GM21423 (cell line): Measurements from ENCODE around the gene ZNF583.

Experiments used
- ATAC-seq: cut with Tn5 transposase; IDR thresholded peaks from one replicate; pipeline ENCODE4 v1.9.1; 2021; ENCODE audit warnings: mild to moderate bottlenecking, moderate library complexity; ENCODE audit not compliant: unreplicated experiment

The ZNF583 gene

DNA sequence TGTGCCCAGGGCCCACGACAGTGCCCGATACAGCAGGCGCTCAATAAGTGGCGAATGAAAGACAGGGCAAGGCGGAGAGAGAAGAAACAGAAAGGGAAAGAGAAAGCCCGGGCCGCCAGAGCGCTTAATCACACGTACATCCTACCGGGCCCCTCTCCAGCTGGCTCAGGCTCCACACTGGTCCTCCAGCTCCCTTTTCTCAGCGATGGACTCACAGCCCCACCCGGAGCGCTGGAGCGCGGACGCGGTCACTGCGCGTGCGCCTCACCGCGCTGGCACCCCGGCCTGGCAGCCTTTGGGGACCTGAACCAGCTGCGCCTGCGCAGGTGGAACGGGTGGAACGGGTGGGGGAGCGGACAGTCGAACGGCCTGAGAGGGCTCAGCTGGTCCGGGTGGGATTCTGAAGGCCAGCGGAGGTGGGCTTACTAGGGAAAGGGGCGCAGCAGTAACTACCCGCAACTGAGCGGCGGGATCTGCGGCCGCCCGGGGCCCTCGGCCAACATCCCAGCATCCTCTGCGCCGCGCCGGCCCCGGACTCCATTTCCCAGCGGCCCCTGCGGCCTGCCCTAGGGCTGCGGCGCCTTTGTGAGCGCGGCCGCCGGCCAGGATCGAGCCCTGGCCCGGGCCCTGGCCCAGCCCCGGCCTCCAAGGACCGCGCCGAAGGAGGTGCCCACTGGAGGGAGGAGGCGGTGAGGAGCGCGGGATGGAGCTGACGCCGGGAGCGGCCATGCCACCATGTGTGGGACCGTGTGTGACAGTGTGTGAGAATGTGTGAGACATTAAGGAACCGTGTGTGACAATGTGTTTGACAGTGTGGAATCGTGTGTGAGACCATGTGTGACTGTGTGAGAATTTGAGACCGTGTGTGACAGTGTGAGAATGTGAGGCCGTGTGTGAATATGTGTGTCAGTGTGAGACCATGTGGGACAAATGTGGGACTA lies at the start of gene ZNF583:
TSS of gene ZNF583 (plus strand) at position 569 of the 941 bp plus-strand sequence. CDS start 2,783 bp downstream, outside the sequence.
- ATAC-seq: peak; percentile 81

DNA sequence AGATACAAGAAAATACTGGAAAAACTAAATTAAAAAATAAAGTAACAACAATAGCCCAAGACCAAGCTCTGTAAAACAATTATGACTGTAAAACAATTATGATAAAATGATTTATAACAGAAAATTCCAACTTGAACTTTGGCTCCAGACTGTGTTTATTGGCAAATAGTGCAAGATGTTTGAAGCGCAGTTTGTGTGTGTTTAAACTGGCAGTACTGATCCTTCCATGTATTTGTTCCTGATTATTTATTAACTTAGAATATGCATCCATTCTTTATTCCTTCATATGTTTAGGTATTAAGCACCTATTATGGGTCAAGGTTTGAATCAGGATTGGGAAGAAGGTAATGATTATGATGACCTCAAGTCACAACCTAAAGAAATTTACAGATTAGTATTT lies 48.6 kb upstream of the ZNF583 start:
- ATAC-seq: no peak

GRCh38 chr19:56356944-56357343 lies 47.2 kb upstream of the ZNF583 start:
- no peak for ATAC-seq

DNA sequence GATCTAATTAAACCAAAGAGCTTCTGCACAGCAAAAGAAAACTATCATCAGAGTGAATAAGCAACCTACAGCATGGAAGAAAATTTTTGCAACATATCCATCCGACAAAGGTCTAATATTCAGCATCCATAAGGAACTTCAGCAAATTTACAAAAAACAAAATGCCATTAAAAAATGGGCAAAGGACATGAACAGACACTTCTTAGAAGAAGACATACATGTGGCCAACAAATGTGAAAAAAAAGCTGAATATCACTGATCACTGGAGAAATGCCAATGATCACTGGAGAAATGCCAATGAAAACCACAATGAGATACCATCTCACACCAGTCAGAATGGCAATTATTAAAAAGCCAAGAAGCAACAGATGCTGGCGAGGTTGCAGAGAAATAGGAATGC lies 43.3 kb upstream of the ZNF583 start:
- no peak for ATAC-seq

DNA sequence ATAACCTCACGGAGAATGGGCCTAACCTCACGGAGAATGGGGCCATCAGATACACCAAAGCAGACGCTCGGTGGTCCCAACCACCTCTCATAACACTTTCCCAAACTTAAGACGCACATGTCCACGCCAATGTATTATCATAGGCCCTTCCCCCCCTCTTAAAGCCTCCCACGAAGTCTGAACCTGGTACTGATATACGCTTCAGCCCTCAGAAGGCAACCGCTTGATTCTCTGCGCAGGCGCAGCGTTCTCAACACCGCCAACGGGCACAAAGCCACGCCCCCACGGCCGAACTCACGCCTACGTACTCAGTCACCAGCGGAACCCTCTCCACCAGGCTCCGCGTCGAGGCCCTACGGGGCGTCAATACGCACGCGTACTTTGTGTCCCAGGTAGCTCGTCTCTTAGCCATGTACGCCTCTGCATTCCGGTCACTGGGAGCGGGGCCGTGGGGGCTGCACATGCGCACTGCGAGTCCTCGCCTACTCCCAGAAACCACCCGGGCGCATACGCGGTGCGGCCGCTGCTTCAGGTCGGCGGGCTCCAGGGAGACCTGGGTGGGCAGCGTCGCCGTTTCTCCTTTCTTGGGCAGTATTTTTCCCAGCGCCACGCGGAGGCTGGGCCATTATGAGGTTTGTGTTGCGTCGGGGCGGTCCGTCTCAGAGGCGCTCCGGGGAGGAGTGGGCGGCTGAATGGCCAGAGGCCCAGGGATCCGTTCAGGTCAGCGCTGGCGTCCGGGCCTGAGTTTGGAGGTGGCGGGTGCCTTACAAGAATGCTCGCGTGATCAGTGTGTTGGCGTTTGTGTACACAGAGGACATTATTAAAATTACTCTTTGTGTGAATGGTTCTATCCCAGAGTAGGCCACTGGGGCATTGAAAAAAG lies 36.1 kb upstream of the ZNF583 start:
- ATAC-seq: peak; percentile 83

GRCh38 chr19:56369886-56370676 lies 34.1 kb upstream of the ZNF583 start:
- no peak for ATAC-seq

DNA sequence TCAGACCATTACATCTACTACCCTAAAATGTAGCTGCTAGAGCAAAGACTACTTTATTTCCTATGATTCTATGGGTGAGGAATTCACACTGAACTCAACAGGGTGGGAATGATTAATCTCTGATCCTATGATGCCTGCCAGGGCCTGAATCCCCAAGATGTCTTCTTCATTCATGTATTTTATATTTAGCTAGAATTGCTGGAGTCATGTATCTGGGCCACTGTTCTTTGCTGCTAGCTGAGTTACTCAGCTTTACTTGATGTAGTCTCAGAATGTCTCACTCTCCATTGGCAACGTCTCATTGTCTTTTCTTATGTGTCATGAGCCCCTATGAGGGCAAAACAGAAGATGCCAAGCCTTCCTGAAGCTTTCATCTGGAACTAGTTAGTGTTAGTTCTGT lies 31.9 kb upstream of the ZNF583 start:
- no peak for ATAC-seq

DNA sequence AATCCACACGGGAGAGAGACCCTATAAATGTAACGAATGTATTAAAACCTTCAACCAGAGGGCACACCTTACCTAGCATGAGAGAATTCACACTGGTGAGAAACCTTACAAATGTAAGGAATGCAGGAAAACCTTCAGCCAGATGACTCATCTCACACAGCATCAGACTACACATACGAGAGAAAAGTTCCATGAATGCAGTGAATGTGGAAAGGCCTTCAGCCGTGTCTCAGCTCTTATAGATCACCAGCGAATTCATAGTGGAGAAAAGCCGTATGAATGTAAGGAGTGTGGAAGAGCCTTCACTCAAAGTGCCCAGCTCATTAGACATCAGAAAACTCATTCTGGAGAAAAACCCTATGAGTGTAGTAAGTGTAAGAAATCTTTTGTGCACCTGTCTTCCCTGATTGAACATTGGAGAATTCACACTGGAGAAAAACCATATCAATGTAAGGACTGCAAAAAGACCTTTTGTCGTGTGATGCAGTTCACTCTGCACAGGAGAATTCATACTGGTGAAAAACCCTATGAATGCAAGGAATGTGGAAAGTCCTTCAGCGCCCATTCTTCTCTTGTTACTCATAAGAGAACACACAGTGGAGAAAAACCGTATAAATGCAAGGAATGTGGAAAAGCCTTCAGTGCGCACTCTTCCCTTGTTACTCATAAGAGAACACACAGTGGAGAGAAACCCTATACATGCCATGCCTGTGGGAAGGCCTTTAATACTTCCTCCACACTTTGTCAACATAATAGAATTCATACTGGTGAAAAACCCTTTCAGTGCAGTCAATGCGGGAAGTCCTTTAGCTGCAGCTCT lies 26.8 kb upstream of the ZNF583 start:
- no peak for ATAC-seq

DNA sequence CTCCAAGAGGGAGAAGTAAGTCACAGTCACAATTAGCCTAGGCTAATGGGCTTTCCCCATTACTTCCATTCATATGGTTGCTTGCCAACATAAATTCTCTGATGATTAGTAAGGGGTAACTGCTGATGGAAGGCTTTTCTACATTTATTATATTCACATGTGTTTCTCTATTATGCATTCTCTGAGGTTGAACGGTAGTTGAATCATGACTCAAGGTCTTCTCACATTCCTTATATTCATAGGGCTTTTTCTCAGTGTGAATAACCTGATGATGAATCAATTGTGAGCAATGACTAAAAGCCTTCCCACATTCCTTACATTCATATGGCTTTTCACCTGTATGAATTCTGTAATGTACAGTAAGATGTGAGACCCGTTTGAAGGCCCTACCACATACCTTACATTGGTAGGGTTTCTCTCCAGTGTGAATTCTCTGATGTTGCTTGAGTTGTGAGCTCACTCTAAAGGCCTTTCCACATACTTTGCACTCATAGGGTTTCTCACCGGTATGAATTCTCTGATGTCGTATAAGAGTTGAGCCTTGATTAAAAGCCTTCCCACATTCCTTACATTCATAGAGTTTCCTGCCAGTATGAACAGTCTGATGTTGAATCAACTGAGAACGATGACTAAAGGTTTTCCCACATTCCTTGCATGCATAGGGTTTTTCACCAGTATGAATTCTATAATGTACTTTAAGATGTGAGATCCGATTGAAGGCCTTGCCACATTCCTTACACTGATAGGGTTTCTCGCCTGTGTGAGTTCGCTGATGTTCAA lies 20.1 kb upstream of the ZNF583 start:
- ATAC-seq: no peak

GRCh38 chr19:56393119-56394012 lies 10.8 kb upstream of the ZNF583 start, which contains the start of gene ZNF582:
TSS of gene ZNF582 (minus strand) at chr19:56393534. CDS start at chr19:56391752, 1,782 bp downstream.
- peak; percentile 96 for ATAC-seq

DNA sequence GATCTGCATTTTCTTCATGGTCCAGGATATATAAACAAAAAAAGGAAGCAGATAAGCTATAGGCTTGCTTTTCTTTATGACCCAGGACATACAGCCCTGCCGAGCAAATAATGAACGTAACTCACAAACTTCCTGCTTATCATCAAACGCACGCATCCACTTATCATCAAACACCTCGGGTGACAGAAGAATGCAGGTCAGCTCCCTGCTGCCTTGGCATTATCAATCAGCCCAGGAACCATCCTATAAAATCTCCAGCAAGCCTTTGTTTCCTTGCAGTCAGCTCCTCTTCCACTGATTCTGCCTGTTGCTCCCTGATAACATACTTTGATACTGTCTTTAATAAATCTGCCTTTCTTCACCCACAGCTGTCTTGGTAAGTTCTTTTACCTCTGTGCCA lies 5.3 kb upstream of the ZNF583 start:
- no peak for ATAC-seq

GRCh38 chr19:56400485-56400884 lies 3.6 kb upstream of the ZNF583 start:
- ATAC-seq: no peak

- no peak for ATAC-seq
These were observed 871 bp upstream of the ZNF583 start for GRCh38 chr19:56403261-56403660.

DNA sequence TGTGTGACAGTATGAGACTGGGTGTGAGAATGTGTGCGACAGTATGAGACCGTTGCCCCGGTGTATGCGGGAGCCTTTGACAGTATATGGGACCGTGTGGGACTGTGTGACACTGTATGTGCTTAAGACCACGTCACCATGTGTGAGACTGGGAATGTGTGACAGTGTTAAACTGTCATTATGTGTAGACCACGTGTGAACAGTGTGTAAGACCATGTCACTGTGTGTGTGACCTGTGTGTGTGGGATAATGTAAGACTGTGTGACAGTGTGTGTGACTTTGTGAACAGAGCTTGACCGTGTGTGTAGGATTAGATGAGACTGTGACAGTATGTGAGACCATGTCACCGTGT lies 549 bp downstream of the ZNF583 start:
- ATAC-seq: no peak

- ATAC-seq: no peak
These were observed 930 bp downstream of the ZNF583 start for GRCh38 chr19:56405062-56405461.

- ATAC-seq: no peak
These were observed 19.3 kb downstream of the ZNF583 start for GRCh38 chr19:56423276-56423984.

DNA sequence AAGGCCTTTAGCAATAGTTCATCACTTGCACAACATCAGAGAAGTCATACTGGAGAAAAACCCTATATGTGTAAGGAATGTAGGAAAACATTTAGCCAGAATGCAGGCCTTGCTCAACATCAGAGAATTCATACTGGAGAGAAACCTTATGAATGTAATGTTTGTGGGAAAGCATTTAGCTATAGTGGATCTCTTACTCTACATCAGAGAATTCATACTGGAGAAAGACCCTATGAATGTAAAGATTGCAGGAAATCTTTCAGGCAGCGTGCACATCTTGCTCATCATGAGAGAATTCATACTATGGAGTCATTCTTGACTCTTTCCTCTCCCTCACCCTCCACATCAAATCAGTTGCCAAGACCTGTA lies 19.8 kb downstream of the ZNF583 start:
- ATAC-seq: no peak
